Measurements from ENCODE around the gene POLA1.
A peak's percentile ranks its signal among the peaks of the same experiment; 100 is the strongest.

POLA1 gene

GRCh38 chrX:24982306-24982965, 288.7 kb downstream of the POLA1 start:
- in situ Hi-C loops (cut with HindIII; ENCODE audit: low sequenced_read_pairs): no loop called here
- no peak for DNase-seq (ENCODE audit: low read depth, low spot score)
- no peak for TF ChIP-seq CTCF (IDR thresholded peaks at IDR 0.05; ENCODE audit: low read depth, low read length)

GRCh38 chrX:24983931-24984330, 290.2 kb downstream of the POLA1 start:
- TF ChIP-seq CTCF (IDR thresholded peaks at IDR 0.05; ENCODE audit: low read depth, low read length): no peak
- H3K4me3 ChIP-seq (ENCODE audit: low read depth, low read length): no peak overlapping the region
- in situ Hi-C loops (cut with HindIII; ENCODE audit: low sequenced_read_pairs): no loop called here
- no peak for DNase-seq (ENCODE audit: low read depth, low spot score)

More at GRCh38 chrX:24982306-24982965, 288.7 kb downstream of the POLA1 start:
- H3K4me3 ChIP-seq (ENCODE audit: low read depth, low read length): no peak overlapping the region

- no peak overlapping the region for H3K4me3 ChIP-seq (ENCODE audit: low read depth, low read length)
- no peak for DNase-seq (ENCODE audit: low read depth, low spot score)
- no peak for TF ChIP-seq CTCF (IDR thresholded peaks at IDR 0.05; ENCODE audit: low read depth, low read length)
- in situ Hi-C loops (cut with HindIII; ENCODE audit: low sequenced_read_pairs): no loop called here
Measured at GRCh38 chrX:24985120-24985519, 291.4 kb downstream of the POLA1 start.

- DNase-seq (ENCODE audit: low read depth, low spot score): no peak
- no peak for TF ChIP-seq CTCF (IDR thresholded peaks at IDR 0.05; ENCODE audit: low read depth, low read length)
- in situ Hi-C loops (cut with HindIII; ENCODE audit: low sequenced_read_pairs): no loop called here
- H3K4me3 ChIP-seq (ENCODE audit: low read depth, low read length): no peak overlapping the region
Measured at GRCh38 chrX:24987731-24988130, 294.0 kb downstream of the POLA1 start.

GRCh38 chrX:24988314-24988713, 294.6 kb downstream of the POLA1 start:
- DNase-seq (ENCODE audit: low read depth, low spot score): no peak
- no peak overlapping the region for H3K4me3 ChIP-seq (ENCODE audit: low read depth, low read length)
- TF ChIP-seq CTCF (IDR thresholded peaks at IDR 0.05; ENCODE audit: low read depth, low read length): no peak
- in situ Hi-C loops (cut with HindIII; ENCODE audit: low sequenced_read_pairs): no loop called here

GRCh38 chrX:24990535-24990934, 296.8 kb downstream of the POLA1 start:
- no peak for DNase-seq (ENCODE audit: low read depth, low spot score)
- peak; percentile 27 for TF ChIP-seq CTCF (IDR thresholded peaks at IDR 0.05; ENCODE audit: low read depth, low read length)
- no peak overlapping the region for H3K4me3 ChIP-seq (ENCODE audit: low read depth, low read length)
- in situ Hi-C loops (cut with HindIII; ENCODE audit: low sequenced_read_pairs): no loop called here
